OCI-M2 (cell line): ENCODE results near the gene CTCFL.

ENCODE experiments used
- DNase-seq: peaks from one replicate; lab custom pipeline; 2025; ENCODE audit not compliant: unreplicated experiment; lab: John Stamatoyannopoulos, UW

The CTCFL gene

GRCh38 chr20:57468523-57469417 lies 56.2 kb downstream of the CTCFL start:
- DNase-seq = no peak

- no peak for DNase-seq
These were observed 57.2 kb downstream of the CTCFL start for GRCh38 chr20:57467742-57468141.

GRCh38 chr20:57465943-57466342 lies 59.0 kb downstream of the CTCFL start:
- DNase-seq = no peak

- DNase-seq = no peak
These were observed 59.5 kb downstream of the CTCFL start for GRCh38 chr20:57465486-57465885.

GRCh38 chr20:57464642-57465211 lies 60.2 kb downstream of the CTCFL start:
- no peak for DNase-seq

- DNase-seq = no peak
These were observed 62.2 kb downstream of the CTCFL start for GRCh38 chr20:57462781-57463180.

GRCh38 chr20:57461726-57462125 lies 63.2 kb downstream of the CTCFL start:
- no peak for DNase-seq

GRCh38 chr20:57460781-57461465 lies 64.0 kb downstream of the CTCFL start:
- no peak for DNase-seq

GRCh38 chr20:57459897-57460296 lies 65.0 kb downstream of the CTCFL start:
- DNase-seq = no peak

GRCh38 chr20:57459278-57459677 lies 65.7 kb downstream of the CTCFL start:
- no peak for DNase-seq

GRCh38 chr20:57458400-57459160 lies 66.4 kb downstream of the CTCFL start:
- no peak for DNase-seq

GRCh38 chr20:57457243-57458095 lies 67.5 kb downstream of the CTCFL start:
- no peak for DNase-seq

GRCh38 chr20:57456116-57456515 lies 68.8 kb downstream of the CTCFL start:
- DNase-seq = no peak

- no peak for DNase-seq
These were observed 69.6 kb downstream of the CTCFL start for GRCh38 chr20:57455386-57455785.

GRCh38 chr20:57451795-57452661 lies 72.9 kb downstream of the CTCFL start:
- peak; percentile 52 for DNase-seq

- no peak for DNase-seq
These were observed 73.5 kb downstream of the CTCFL start for GRCh38 chr20:57451431-57451794.

GRCh38 chr20:57450931-57451330 lies 74.0 kb downstream of the CTCFL start:
- no peak for DNase-seq

- DNase-seq = peak; percentile 68
These were observed 74.5 kb downstream of the CTCFL start for GRCh38 chr20:57450419-57450818.
